Measurements from ENCODE around the gene MYO16.
"Not testable (repeated sequence)": the region's sequence is repeated elsewhere in the genome, so short reads cannot be mapped to it uniquely, and the experiment has no call there.

MYO16 gene

GRCh38 chr13:109212650-109213049 is 583.2 kb downstream of the MYO16 start:
- TF ChIP-seq CTCF (IDR thresholded peaks at IDR 0.05; ENCODE audit: low read depth, low read length) = no peak
- DNase-seq (ENCODE audit: extremely low read depth, low read depth) = no peak

GRCh38 chr13:109213714-109214113 is 584.3 kb downstream of the MYO16 start:
- no peak for TF ChIP-seq CTCF (IDR thresholded peaks at IDR 0.05; ENCODE audit: low read depth, low read length)
- DNase-seq (ENCODE audit: extremely low read depth, low read depth) = no peak

- DNase-seq (ENCODE audit: extremely low read depth, low read depth) = no peak
- no peak for TF ChIP-seq CTCF (IDR thresholded peaks at IDR 0.05; ENCODE audit: low read depth, low read length)
Observed at GRCh38 chr13:109214393-109214792, 585.0 kb downstream of the MYO16 start.

- no peak for DNase-seq (ENCODE audit: extremely low read depth, low read depth)
- no peak for TF ChIP-seq CTCF (IDR thresholded peaks at IDR 0.05; ENCODE audit: low read depth, low read length)
Observed at GRCh38 chr13:109215377-109215776, 586.0 kb downstream of the MYO16 start.

- DNase-seq (ENCODE audit: extremely low read depth, low read depth) = not testable (repeated sequence)
Observed at GRCh38 chr13:109217510-109217909, 588.1 kb downstream of the MYO16 start.

GRCh38 chr13:109220631-109221030 is 591.2 kb downstream of the MYO16 start:
- DNase-seq (ENCODE audit: extremely low read depth, low read depth) = no peak
- TF ChIP-seq CTCF (IDR thresholded peaks at IDR 0.05; ENCODE audit: low read depth, low read length) = no peak

GRCh38 chr13:109224033-109224432 is 594.6 kb downstream of the MYO16 start:
- no peak for TF ChIP-seq CTCF (IDR thresholded peaks at IDR 0.05; ENCODE audit: low read depth, low read length)
- DNase-seq (ENCODE audit: extremely low read depth, low read depth) = no peak

- TF ChIP-seq CTCF (IDR thresholded peaks at IDR 0.05; ENCODE audit: low read depth, low read length) = no peak
- no peak for DNase-seq (ENCODE audit: extremely low read depth, low read depth)
Observed at GRCh38 chr13:109226631-109227030, 597.2 kb downstream of the MYO16 start.
